ENCODE measurements around the gene ADAM17. TPM values are rescaled to one million over a fixed set of nuclear protein-coding genes. Genes with fewer than 3 reads are reported as not detected.

Gene ADAM17
- total RNA-seq, 1 donor from 2014 or later, result 65.0 TPM

GRCh38 chr2:9467687-9468086 is 87.9 kb downstream of the ADAM17 start:
- DNase-seq, result no peak

GRCh38 chr2:9466147-9466683 is 89.4 kb downstream of the ADAM17 start:
- no peak for DNase-seq

GRCh38 chr2:9465170-9465569 is 90.5 kb downstream of the ADAM17 start:
- no peak for DNase-seq

- no peak for DNase-seq
Measured at GRCh38 chr2:9463698-9464034, 92.0 kb downstream of the ADAM17 start.

- no peak for DNase-seq
Measured at GRCh38 chr2:9462886-9463697, 92.5 kb downstream of the ADAM17 start.

GRCh38 chr2:9462313-9462712 is 93.3 kb downstream of the ADAM17 start:
- no peak for DNase-seq

- DNase-seq, result no peak
Measured at GRCh38 chr2:9461079-9461478, 94.6 kb downstream of the ADAM17 start.

- no peak for DNase-seq
Measured at GRCh38 chr2:9460441-9461017, 95.1 kb downstream of the ADAM17 start.

- no peak for DNase-seq
Measured at GRCh38 chr2:9451231-9451630, 104.4 kb downstream of the ADAM17 start.

GRCh38 chr2:9445089-9445488 is 110.5 kb downstream of the ADAM17 start:
- no peak for DNase-seq

GRCh38 chr2:9443526-9443925 is 112.1 kb downstream of the ADAM17 start:
- DNase-seq, result no peak

- no peak for DNase-seq
Measured at GRCh38 chr2:9441556-9441955, 114.1 kb downstream of the ADAM17 start.

GRCh38 chr2:9440058-9440727 is 115.4 kb downstream of the ADAM17 start:
- no peak for DNase-seq

GRCh38 chr2:9439536-9439935 is 116.1 kb downstream of the ADAM17 start:
- no peak for DNase-seq

Other genes with a start within 250 kb of the ADAM17 start
- 41.0 and 52.5 TPM in 2 replicates for gene ITGB1BP1, start 132.3 kb downstream of the ADAM17 start, total RNA-seq
- 44.1 and 99.6 TPM in 2 replicates for gene CPSF3, start 132.2 kb downstream of the ADAM17 start, total RNA-seq
- gene IAH1, start 81.3 kb downstream of the ADAM17 start, total RNA-seq, result 29.4 and 38.8 TPM in 2 replicates
- gene YWHAQ, start 75.2 kb upstream of the ADAM17 start, total RNA-seq, result 179 and 304 TPM in 2 replicates